Ishikawa (cell line): ENCODE measurements around the gene EEF1E1.

Experiments
- CEBPB ChIP-seq: IDR thresholded peaks from 2 replicates; pipeline ENCODE4 v1.6.1; 2012
- CREB1 ChIP-seq: IDR thresholded peaks from 2 replicates; pipeline ENCODE4 v1.6.1; 2012; ENCODE audit warnings: low read depth
- EGR1 ChIP-seq: IDR thresholded peaks from 2 replicates; pipeline ENCODE4 v1.6.1; 2012
- EP300 ChIP-seq: IDR thresholded peaks from 2 replicates; pipeline ENCODE4 v1.6.1; 2012; ENCODE audit warnings: borderline replicate concordance
- FOXM1 ChIP-seq: IDR thresholded peaks from 2 replicates; pipeline ENCODE4 v1.6.1; 2012; ENCODE audit warnings: low read depth, borderline replicate concordance
- NFIC ChIP-seq: IDR thresholded peaks from 2 replicates; pipeline ENCODE4 v1.6.1; 2012
- RAD21 ChIP-seq: IDR thresholded peaks from 2 replicates; pipeline ENCODE4 v1.6.1; 2012; ENCODE audit warnings: low read depth
- REST ChIP-seq: IDR thresholded peaks from 2 replicates; pipeline ENCODE4 v1.6.1; 2012; ENCODE audit warnings: low read depth, mild to moderate bottlenecking
- TAF1 ChIP-seq: IDR thresholded peaks from 2 replicates; pipeline ENCODE4 v1.6.1; 2012; ENCODE audit warnings: low read depth, mild to moderate bottlenecking
- TCF12 ChIP-seq: IDR thresholded peaks from 2 replicates; pipeline ENCODE4 v1.6.1; 2012; ENCODE audit warnings: low read depth
- TEAD4 ChIP-seq: IDR thresholded peaks from 2 replicates; pipeline ENCODE4 v1.6.1; 2012
- YY1 ChIP-seq: IDR thresholded peaks from 2 replicates; pipeline ENCODE4 v1.6.1; 2012; ENCODE audit warnings: low read depth
- ZBTB7A ChIP-seq: IDR thresholded peaks from 2 replicates; pipeline ENCODE4 v1.6.1; 2012; ENCODE audit warnings: low read depth
- TF ChIP-seq, protein P1 (sequence below): IDR thresholded peaks from 2 replicates; pipeline ENCODE4 v1.6.1; 2012
- TF ChIP-seq, protein P2 (sequence below): IDR thresholded peaks from 2 replicates; pipeline ENCODE4 v1.6.1; 2012

The EEF1E1 gene

GRCh38 chr6:8069631-8070284 lies 32.6 kb downstream of the EEF1E1 start:
- no peak for TF ChIP-seq TEAD4
- TF ChIP-seq, protein P1, sequence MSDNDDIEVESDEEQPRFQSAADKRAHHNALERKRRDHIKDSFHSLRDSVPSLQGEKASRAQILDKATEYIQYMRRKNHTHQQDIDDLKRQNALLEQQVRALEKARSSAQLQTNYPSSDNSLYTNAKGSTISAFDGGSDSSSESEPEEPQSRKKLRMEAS, result no peak
- TF ChIP-seq CEBPB, result no peak
- TF ChIP-seq YY1, result no peak
- no peak for TF ChIP-seq ZBTB7A
- TF ChIP-seq TCF12, result no peak
- TF ChIP-seq TAF1, result no peak
- no peak for TF ChIP-seq EGR1
- no peak for TF ChIP-seq REST
- TF ChIP-seq EP300, result no peak
- no peak for TF ChIP-seq CREB1
- TF ChIP-seq RAD21, result no peak
- TF ChIP-seq, protein P2, sequence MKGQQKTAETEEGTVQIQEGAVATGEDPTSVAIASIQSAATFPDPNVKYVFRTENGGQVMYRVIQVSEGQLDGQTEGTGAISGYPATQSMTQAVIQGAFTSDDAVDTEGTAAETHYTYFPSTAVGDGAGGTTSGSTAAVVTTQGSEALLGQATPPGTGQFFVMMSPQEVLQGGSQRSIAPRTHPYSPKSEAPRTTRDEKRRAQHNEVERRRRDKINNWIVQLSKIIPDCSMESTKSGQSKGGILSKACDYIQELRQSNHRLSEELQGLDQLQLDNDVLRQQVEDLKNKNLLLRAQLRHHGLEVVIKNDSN, result no peak

DNA sequence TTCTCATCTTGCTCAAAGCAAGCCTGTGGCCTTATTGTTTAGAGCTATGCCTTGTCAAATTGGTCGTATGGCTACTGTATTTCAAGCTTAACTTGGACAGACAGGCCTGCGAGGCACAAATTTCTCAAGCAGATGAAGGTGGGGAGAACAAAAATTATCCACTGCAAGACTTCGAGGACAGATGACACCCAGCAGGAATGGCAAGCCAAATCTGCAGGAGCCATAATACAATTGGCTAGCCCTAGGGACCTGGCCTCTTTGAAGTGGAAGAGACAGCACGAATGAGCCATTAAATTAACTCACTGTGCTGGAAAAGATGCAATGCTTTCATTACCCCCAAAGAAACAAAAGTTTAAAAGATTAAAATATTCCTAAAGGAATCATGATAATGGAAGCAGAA lies 33.2 kb downstream of the EEF1E1 start:
- TF ChIP-seq, protein P1, result no peak
- TF ChIP-seq TAF1 (no peak), CEBPB (no peak), REST (no peak)

- TF ChIP-seq NFIC (no peak), YY1 (no peak), CREB1 (no peak), TEAD4 (no peak), REST (no peak), EGR1 (no peak), FOXM1 (no peak), RAD21 (no peak), TAF1 (no peak), ZBTB7A (no peak), CEBPB (no peak), EP300 (no peak), TCF12 (no peak)
- TF ChIP-seq, protein P2, result no peak
- TF ChIP-seq, protein P1, result no peak
Measured at GRCh38 chr6:8066108-8066507, 36.2 kb downstream of the EEF1E1 start.

GRCh38 chr6:8065519-8065911 lies 36.8 kb downstream of the EEF1E1 start:
- TF ChIP-seq YY1, result no peak
